DMS53 (cell line): Measurements from ENCODE around the gene PMPCA.
A peak's percentile ranks its signal among the peaks of the same experiment; 100 is the strongest.

Experiments used
- DNase-seq: peaks from one replicate; lab custom pipeline; 2025; lab: John Stamatoyannopoulos, UW

The PMPCA gene

DNA sequence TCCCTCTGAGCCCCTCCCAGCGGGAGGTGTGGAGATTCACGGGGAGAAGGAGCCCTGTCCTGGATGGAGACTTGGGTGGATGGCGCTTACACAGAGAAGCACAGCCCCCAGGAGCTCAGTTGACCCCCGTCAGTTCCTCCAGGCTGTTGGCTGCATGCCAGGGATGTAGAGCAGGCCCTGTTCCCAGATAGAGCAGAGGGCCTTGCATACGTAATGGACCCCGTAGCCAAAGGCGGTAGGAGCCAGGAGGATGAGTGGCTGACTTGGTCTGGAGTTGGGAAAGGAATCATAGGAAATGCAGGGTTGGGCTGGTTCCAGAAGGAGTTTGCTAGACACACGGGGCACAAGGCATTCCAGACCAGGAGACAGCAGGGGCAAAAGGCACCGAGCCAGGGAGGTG, 2.5 kb downstream of the PMPCA start:
- DNase-seq: no peak

DNA sequence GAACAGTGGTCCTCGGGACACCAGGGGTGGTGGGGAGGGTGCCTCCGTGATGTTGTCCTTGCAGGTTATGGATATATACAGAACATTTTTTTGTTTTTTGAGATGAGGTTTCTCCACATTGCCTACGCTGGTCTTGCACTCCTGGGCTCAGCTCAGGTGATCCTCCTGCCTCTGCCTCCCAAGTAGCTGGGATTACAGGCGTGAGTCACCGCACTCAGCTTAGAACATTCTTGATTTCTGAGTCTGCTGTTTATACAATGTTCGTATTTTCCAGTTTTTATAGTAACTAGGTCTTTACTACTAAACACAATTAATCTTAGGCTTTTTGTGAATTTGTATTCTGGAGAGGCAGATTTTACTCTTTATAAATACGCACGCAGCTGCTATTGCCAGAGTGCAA, 6.0 kb downstream of the PMPCA start:
- no peak for DNase-seq

DNA sequence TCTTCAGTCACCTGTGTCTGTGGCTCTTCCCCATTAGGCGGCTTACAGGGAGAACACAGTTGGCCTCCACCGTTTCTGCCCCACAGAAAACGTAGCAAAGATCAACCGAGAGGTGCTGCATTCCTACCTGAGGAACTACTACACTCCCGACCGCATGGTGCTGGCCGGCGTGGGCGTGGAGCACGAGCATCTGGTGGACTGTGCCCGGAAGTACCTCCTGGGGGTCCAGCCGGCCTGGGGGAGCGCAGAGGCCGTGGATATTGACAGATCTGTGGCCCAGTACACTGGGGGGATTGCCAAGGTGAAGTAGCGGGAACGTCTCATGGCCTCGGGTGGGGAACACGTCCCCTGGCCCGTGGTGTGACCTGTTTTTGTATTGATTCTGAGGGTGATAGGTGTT, 6.5 kb downstream of the PMPCA start:
- no peak for DNase-seq

DNA sequence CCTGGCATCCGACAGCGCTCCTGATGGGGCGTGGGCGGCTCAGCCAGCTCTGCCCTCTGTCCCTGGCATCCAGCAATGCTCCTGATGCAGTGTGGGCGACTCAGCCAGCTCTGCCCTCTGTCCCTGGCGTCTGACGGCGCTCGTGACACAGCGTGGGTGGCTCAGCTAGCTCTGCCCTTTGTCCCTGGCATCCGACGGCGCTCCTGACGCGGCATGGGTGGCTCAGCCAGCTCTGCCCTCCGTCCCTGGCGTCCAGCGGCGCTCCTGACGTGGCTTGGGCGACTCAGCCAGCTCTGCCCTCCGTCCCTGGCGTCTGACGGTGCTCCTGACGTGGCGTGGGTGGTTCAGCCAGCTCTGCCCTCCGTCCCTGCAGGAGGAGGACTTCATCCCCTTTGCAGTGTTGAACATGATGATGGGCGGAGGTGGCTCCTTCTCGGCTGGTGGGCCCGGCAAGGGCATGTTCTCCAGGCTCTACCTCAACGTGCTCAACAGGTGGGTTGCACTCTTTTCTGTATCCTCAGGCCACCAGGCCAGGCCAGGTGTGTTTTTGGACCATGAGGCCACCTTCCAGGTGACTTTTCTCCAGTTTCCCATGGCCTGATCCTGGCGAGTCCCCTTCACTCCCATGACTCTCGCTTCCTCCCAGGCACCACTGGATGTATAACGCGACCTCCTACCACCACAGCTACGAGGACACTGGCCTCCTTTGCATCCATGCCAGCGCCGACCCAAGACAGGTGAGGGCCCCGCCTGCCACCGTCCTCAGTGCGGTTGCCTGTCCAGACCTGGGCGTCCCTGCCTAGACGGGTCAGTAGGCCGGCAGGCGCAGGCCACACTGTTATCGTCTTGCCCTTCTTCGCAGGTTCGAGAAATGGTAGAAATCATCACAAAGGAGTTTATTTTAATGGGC, 8.0 kb downstream of the PMPCA start:
- DNase-seq: no peak

DNA sequence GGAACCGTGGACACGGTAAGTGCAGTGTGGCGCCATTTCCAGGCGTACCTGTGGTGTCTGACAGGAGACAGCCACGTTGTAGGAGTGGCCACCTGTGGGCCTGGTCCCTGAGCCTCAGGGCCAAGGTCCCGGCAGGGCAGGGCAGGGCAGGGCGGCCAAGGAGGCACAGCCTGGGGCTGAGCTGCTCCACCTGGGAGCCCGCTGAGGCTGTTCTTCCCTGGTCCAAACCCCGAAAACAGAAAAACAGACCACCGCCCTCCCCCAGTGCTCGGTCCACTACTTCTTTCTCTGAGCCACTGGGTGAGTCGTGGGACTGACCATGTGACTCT, 8.6 kb downstream of the PMPCA start:
- DNase-seq: no peak

DNA sequence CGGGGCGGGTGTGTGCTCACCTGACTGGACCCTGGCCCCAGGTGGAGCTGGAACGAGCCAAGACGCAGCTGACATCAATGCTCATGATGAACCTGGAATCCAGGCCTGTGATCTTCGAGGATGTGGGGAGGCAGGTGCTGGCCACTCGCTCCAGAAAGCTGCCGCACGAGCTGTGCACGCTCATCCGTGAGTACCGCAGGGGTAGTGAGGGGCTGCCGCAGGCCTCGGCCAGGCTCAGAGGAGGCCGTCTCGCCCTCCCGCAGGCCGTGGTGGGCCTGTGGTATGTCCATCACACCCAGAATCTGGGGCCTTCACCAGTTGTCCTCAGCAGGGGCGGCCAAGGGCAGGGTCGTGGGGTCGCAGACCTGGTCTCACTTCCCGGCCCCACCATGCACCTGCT, 11.3 kb downstream of the PMPCA start:
- DNase-seq: no peak

DNA sequence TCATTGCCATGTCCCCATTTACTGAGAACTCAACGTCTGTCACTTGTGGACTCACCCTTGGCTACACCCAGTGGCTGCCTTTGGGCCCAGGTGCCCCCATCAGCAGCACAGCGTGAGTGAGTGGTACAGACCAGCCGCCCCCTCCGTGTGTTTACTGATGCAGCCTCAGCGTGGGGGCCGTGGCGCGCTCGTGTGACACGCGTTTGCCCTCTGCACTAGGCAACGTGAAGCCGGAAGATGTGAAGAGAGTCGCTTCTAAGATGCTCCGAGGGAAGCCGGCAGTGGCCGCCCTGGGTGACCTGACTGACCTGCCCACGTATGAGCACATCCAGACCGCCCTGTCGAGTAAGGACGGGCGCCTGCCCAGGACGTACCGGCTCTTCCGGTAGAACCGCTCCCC, 12.4 kb downstream of the PMPCA start:
- no peak for DNase-seq

DNA sequence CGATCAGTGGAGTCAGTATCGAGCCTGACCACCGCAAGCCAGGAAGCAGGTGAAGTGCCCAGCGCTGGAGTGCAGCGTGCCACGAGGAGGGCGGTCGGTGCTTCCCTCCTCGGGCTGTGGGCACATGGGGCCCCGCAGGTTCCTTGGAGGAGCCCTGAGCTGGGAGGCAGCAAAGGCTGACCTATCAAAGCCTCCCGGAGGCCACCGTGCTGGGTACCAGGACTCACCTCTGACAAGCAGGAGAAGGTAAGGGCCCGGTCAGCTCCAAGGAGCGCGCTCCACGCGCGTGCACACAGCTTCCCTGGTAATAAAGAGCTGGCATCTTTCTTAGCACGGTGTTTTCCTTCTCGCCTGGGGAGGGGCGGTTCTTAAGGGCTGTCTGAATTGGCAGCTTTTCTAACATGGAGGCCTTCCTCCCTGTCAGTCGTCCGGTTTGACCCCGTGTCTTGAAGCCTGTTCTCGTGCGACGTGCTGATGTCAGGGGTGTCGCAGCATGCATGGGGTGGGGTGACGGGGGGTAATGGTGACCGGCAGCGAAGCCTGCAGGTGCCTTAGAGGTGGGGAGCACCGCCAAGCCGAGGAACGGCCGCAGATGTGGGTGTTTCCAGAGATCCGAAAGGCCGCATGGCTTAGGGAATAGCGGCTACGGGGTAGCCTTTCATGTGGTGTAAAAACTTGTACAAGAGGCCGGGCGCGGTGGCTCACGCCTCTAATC, 13.1 kb downstream of the PMPCA start:
- DNase-seq: no peak

DNA sequence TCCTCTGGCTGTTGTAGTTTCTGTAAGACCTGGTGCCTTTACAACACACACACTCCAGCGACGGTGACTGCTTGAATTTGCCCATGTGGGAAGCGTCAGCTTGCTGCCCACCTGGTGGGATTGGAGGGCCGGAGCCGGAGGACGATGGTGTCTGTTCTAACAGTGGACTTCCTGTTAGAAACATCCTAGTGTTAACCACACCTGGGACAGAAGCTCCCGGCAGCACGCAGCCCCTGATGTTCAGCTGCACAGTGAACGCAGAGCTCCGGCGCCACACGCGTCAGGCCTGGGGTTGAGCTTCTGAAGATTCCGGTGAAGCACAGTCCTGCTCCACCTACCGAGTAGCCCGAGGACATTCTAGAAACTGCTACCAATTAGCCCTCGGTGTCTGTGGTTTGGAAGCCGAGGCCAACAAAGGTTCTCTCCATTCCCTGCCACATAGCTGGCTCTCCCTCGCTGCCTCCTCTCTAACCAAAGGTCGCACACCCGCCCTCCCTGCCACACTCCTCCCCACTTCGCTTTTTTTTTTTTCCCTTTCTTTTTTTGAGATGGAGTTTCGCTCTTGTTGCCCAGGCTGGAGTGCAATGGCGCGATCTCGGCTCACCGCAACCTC, 14.4 kb downstream of the PMPCA start:
- no peak for DNase-seq

DNA sequence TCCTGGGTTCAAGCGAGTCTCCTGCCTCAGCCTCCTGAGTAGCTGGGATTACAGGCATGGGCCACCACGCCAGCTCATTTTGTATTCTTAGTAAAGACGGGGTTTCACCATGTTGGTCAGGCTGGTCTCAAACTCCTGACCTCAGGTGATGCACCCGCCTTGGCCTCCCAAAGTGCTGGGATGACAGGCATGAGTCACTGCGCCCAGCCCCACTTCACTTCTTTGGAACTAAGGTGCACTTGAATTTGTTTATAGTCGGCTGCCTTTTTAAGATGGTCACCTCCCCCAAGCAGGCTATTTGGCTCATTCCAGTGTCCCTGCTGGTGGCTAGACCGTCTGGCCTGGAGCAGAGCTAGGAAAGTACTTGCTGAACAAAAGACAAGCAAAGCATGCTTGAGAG, 14.9 kb downstream of the PMPCA start:
- DNase-seq: peak; percentile 59

DNA sequence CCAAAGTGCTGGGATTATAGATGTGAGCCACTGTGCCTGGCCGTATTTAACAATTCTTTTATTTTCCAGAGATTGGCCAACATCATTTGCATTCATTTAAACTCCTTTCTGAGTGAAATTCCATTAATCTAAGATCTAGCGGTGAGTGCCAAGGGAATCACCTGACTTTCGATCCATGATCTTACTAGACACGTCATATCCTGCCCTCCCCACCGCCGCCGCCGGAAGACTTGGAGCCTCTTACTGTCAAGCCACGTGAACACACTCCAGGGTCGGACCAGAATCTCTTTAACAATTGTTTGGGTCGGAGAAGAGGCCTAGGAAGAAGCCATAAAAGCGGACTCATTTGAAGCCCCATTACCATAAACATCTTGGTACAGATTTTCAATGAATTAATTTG, 16.3 kb downstream of the PMPCA start:
- DNase-seq: no peak

DNA sequence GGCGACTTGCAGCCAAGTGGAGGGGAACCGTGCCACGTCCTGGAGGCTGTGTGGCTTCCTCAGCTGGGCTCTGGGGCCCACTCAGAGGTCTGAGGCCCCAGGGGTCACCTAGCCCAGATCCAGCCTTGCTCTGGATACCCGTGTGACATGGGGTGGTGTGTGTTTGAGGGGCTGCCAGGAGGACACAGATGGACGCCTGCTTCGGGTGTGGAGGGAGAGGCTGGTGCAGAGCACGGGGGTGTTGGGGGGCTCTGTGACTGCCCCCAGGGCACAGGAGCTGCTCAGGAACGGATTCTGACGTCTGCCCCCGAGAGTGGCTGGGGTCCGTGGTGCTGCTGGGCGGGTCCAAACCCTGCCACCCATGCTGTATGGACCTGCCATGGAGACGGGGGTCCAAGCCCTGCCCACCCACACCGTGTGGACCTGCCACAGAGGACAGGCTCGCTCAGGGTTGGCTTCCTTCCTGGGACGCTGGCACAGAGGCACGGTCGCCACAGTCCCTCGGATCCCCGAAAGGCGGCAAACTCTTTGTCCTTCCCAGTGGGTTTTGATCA, 18.7 kb downstream of the PMPCA start:
- no peak for DNase-seq

DNA sequence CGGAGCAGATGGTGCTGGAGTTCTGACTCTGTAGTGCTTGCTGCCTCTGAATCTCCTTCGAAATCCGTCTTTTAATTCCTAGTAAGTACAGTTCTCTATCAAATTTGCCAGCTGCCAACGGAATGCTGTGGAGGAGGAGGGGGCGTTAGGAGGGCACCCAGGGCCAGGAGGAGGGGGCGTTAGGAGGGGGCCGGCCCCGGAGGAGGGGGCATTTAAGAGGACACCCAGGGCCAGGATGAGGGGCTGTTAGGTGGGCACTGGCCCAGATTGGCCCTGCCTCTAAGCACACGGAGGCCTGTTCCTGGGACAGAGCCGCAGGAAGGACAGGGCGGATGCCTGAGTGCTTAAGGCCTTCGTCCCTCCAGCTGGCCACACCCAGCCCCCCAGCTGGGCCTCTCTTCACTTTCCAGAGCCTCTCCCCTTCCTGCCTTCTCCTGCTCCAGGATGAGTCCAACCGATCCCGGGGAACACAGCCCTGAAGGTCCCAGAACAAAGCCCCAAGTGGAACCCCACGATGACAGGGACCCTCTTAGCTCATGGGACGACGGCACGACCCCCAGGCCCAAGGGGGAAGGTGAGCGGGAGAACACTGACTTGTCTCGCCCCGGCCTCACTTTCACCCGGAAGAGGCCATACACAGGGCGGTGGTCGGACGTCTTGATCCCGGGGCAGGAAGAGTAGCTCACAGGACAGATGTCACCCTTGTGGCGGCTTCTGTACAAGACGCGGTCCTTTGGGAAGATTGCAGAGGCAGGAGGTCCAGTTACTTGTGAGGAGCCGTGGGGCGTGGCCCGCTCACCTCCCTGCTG, 19.4 kb downstream of the PMPCA start:
- DNase-seq: no peak

DNA sequence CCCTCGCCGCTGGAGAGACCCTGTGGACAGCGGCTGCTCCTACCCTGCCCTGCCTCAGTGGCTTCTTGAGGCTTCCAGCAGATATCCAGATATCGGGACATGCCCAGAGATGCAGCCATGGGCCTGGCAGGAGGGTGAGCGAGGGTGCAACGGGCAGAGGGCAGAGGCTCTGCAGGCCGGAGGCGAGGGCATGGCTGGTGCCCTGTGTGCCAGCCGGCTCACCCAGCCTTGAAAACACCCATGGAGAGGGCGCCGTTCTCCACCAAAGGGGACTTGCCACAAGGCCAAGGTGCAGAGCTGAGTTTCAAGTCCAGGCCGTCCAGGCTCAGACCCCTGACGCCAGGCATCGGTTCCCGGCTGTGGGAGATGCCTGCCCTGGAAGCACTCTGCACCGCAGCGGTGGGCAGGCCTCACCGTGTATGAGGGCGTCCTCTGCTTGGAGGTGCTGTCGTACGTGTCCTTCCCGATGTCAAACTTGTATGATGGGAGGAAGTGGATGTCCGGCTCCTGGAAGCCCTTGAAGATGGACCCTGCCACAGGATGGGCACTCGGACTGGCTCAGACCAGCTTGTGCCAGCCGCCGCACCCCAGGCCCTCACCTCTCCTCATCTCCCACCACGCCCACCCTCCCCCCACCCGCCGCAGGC, 20.3 kb downstream of the PMPCA start:
- no peak for DNase-seq

DNA sequence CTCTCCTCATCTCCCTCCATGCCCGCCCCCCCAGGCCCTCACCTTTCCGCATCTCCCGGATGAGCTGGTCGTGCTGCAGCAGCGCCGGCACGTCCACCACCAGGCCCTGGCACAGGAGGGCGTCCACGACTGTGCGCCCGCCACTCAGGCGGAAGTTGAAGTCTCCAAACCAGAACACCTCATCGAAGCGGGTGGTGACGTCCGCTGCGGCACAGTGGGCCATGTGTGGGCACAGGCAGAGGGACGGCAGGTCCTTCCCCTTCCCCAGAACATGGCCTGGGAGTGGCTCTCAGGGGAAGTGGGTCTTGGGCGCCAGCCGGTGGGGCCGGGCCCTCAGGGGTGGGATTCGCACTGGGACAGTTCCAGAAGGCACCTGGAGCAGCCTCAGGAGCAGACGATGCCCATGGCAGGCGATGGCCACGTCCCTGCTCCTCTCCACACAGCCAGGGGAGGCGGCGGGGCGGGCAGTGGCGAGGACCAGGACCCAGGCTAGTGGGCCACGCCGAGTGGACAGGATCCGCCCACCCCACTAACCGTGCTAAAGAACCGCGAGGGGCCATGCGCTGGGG, 21.4 kb downstream of the PMPCA start:
- no peak for DNase-seq

DNA sequence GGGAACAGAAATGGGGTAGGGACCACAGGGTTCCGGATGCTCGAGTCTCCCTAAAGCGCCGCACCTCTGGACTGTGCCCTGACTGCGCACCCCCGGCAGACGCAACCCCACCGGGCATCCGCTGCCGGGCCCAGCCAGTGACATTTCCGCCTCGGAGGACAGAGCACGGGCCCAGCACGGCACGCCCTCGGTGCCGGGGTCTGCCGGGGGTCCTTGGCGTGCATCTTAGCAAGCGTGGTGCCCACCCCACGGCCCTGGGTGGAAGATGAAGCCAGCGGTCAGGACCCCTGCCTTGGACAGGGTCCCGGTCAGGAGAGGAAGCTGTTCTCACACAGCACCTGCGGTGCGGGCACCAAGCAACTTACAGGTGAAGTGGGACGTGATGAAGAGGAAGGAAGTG, 22.1 kb downstream of the PMPCA start:
- DNase-seq: no peak

DNA sequence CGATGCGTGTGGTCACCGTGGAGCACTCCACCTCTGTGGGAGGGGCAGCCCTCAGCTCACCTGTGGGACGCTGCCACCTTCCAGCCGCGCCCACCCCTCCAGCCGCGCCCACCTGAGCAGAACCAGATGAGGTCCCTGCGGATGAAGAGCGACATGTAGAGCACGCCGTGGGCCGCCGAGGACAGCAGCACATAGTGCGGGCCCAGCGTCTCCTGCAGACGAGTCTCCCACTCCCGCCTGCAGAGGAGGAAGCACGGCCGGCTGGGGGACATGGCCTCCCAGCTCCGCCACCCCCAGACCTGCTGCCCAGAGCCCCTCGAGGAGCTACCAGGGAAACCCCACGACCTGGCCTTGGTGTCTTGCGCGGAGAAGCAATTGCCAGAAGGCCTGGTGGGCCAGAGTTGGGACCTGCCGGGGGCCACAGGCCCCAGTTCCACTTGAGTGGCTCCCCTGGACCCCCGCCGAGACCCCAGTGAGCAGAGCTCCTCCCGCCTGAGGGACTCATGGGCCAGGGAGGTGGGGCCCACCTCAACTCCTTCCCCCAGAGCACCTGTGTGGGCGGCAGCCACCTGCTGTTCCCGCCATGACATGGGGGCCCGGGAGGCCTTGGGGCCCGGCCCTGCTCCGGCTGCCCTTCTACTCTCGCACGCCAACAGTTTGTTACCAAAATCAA, 22.7 kb downstream of the PMPCA start:
- no peak for DNase-seq

DNA sequence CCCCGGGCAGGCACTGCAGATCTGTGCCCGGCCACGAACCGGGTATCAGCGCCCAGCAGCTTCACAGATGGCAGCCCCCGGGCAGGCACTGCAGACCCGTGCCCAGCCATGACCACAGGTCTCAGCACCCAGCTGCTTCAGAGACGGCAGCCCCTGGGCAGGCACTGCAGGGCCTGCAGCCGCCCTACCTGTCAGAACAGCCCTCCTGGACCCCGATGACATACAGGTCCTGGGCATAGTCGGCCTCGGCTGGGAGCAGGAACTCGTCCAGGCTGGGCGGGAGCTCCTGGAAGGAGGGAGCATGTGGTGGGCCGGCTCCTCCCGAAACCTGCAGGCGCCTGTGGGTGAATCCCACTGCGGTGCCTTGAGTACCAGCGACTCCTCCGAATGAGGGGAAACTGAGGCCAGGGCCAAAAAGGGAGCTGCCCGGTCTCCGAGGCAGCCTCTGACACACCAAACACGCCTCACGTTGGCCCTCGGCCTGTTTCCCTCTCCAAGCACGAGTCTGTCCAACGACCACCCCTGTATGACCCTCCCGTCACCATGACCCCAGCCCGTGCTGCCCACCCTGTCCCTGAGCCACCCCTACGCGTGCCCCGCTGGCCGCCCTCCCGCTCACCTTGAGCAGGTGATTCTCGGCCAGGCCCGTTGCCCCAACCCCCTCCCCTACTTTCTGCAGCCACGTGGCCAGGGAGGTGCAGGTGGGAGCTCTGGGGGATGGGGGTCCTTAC, 23.6 kb downstream of the PMPCA start:
- DNase-seq: no peak

DNA sequence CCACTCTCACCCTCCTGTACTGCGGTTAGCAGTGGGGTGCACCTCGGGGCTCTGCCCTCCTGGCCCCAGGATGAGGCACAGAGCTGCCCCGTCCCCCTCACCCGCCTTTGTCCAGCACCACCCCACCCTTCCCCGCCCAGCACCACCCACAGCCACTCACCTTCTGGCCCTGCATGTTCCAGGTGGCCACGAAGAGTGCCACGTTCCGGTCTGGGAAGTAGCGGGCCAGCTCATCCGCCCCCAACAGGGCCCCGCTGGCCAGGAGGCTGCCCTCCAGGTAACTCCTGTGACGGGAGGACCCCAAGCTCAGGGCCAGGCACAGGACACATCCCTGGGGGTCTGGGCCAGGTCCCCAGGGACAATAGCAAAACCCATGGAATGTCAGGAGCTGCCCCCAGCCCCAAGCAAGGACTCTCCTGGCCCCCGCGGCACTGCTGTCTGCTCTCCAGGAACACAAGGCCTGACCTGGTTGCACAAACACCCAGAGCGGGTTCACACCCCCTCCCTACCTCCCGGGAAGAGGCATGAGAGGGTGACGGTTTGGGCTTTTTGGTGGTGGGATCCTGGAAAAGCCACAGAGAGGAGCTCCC, 24.2 kb downstream of the PMPCA start:
- DNase-seq: no peak
